HepG2 (cell line): ENCODE data around the gene SVBP. TPM values are rescaled to one million over a fixed set of nuclear protein-coding genes. Genes with fewer than 3 reads are reported as not detected.

Experiments used
- BCL6 ChIP-seq: IDR thresholded peaks from 2 replicates; pipeline ENCODE4 v1.6.1; 2016; ENCODE audit warnings: missing genetic modification reagents, missing compliant biosample characterization
- CC2D1A ChIP-seq: sonication (generic); formaldehyde crosslinking; IDR thresholded peaks from 2 replicates; pipeline ENCODE4 v1.8.1; 2023; ENCODE audit warnings: mild to moderate bottlenecking, missing genetic modification reagents
- GATAD1 ChIP-seq: IDR thresholded peaks from 2 replicates; pipeline ENCODE4 v1.6.1; 2016; ENCODE audit warnings: missing genetic modification reagents, missing compliant biosample characterization
- GLI4 ChIP-seq: sonication (generic); formaldehyde crosslinking; IDR thresholded peaks from 2 replicates; pipeline ENCODE4 v1.5.1; 2020; ENCODE audit warnings: missing genetic modification reagents, mild to moderate bottlenecking, moderate library complexity, borderline replicate concordance
- HINFP ChIP-seq: sonication (generic); formaldehyde crosslinking; IDR thresholded peaks from 2 replicates; pipeline ENCODE4 v1.4.0; 2020; ENCODE audit warnings: low read depth, mild to moderate bottlenecking, missing genetic modification reagents
- HMG20B ChIP-seq: conservative IDR thresholded peaks from 2 replicates; pipeline ENCODE4 v1.6.1; 2016; ENCODE audit warnings: missing genetic modification reagents, missing compliant biosample characterization
- HNRNPL ChIP-seq: fragments of 200-400 bp; formaldehyde crosslinking; IDR thresholded peaks from 2 replicates; pipeline ENCODE4 v1.6.1; 2017; ENCODE audit warnings: mild to moderate bottlenecking, low read depth, low read length
- JARID2 ChIP-seq: sonication (generic); formaldehyde crosslinking; IDR thresholded peaks from 2 replicates; pipeline ENCODE4 v1.8.1; 2023; ENCODE audit warnings: missing genetic modification reagents, inconsistent platforms; ENCODE audit not compliant: insufficient replicate concordance
- KDM1A ChIP-seq: IDR thresholded peaks from 2 replicates; pipeline ENCODE4 v1.6.1; 2016; ENCODE audit warnings: missing compliant biosample characterization
- KDM6A ChIP-seq: IDR thresholded peaks from 2 replicates; pipeline ENCODE4 v1.6.1; 2016; ENCODE audit warnings: low read depth
- MTERF4 ChIP-seq: sonication (generic); formaldehyde crosslinking; IDR thresholded peaks from 2 replicates; pipeline ENCODE4 v1.8.0; 2023; ENCODE audit warnings: mild to moderate bottlenecking, missing genetic modification reagents
- PAWR ChIP-seq: sonication (generic); formaldehyde crosslinking; IDR thresholded peaks from 2 replicates; pipeline ENCODE4 v1.4.0; 2020; ENCODE audit warnings: missing genetic modification reagents, mild to moderate bottlenecking, borderline replicate concordance
- RBFOX2 ChIP-seq: fragments of 200-400 bp; formaldehyde crosslinking; IDR thresholded peaks from 2 replicates; pipeline ENCODE4 v1.6.1; 2017; ENCODE audit warnings: low read depth, mild to moderate bottlenecking, low read length
- RXRB ChIP-seq: IDR thresholded peaks from 2 replicates; pipeline ENCODE4 v1.6.1; 2016; ENCODE audit warnings: borderline replicate concordance, missing genetic modification reagents, missing compliant biosample characterization
- SOX6 ChIP-seq, 2 experiments: fragments of 450-650 bp in 1 of 2; sonication (generic) in 1 of 2; formaldehyde crosslinking in 1 of 2; IDR thresholded peaks; 2 replicates each; pipeline versions ENCODE4 v1.4.0 to v1.6.1; 2017 to 2020; ENCODE audit warnings: antibody characterized with exemption in 1 of 2, mild to moderate bottlenecking in 1 of 2, missing genetic modification reagents in 1 of 2
- YY1 ChIP-seq: IDR thresholded peaks from 2 replicates; pipeline ENCODE4 v1.6.1; 2011; ENCODE audit warnings: low read length, low read depth, moderate library complexity, mild to moderate bottlenecking; ENCODE audit not compliant: insufficient read depth, insufficient replicate concordance
- ZFAT ChIP-seq: sonication (generic); formaldehyde crosslinking; conservative IDR thresholded peaks from 2 replicates; pipeline ENCODE4 v1.8.1; 2023; ENCODE audit warnings: missing genetic modification reagents, inconsistent platforms
- ZMAT3 ChIP-seq: sonication (generic); formaldehyde crosslinking; conservative IDR thresholded peaks from 2 replicates; pipeline ENCODE4 v1.7.0; 2021; ENCODE audit warnings: missing genetic modification reagents
- ZMYM3 ChIP-seq: sonication (generic); formaldehyde crosslinking; IDR thresholded peaks from 2 replicates; pipeline ENCODE4 v1.5.1; 2020; ENCODE audit warnings: mild to moderate bottlenecking, missing genetic modification reagents
- ZNF121 ChIP-seq: sonication (generic); formaldehyde crosslinking; IDR thresholded peaks from 2 replicates; pipeline ENCODE4 v1.5.0; 2020; ENCODE audit warnings: mild to moderate bottlenecking, missing genetic modification reagents
- ZNF253 ChIP-seq: sonication (generic); formaldehyde crosslinking; IDR thresholded peaks from 2 replicates; pipeline ENCODE4 v1.8.0; 2022; ENCODE audit warnings: mild to moderate bottlenecking, missing genetic modification reagents, borderline replicate concordance
- ZNF329 ChIP-seq: sonication (generic); formaldehyde crosslinking; IDR thresholded peaks from 2 replicates; pipeline ENCODE4 v1.9.0; 2021; ENCODE audit warnings: low read depth, mild to moderate bottlenecking, missing genetic modification reagents
- ZNF44 ChIP-seq: sonication (generic); formaldehyde crosslinking; IDR thresholded peaks from 2 replicates; pipeline ENCODE4 v1.5.1; 2020; ENCODE audit warnings: mild to moderate bottlenecking, missing genetic modification reagents
- ZNF589 ChIP-seq: sonication (generic); formaldehyde crosslinking; conservative IDR thresholded peaks from 2 replicates; pipeline ENCODE4 v1.8.0; 2022; ENCODE audit warnings: mild to moderate bottlenecking, moderate library complexity, missing genetic modification reagents
- ZNF761 ChIP-seq: sonication (generic); formaldehyde crosslinking; conservative IDR thresholded peaks from 2 replicates; pipeline ENCODE4 v1.4.0; 2020; ENCODE audit warnings: mild to moderate bottlenecking, missing genetic modification reagents
- ZNF781 ChIP-seq: sonication (generic); formaldehyde crosslinking; IDR thresholded peaks from 2 replicates; pipeline ENCODE4 v1.5.1; 2020; ENCODE audit warnings: borderline replicate concordance, mild to moderate bottlenecking, missing genetic modification reagents; ENCODE audit errors: not compliant biosample characterization
- ZSCAN25 ChIP-seq: sonication (generic); formaldehyde crosslinking; IDR thresholded peaks from 2 replicates; pipeline ENCODE4 v1.8.0; 2022; ENCODE audit warnings: mild to moderate bottlenecking, missing genetic modification reagents
- polyA plus RNA-seq, 8 experiments: library from polyadenylated mRNA; depleted of rRNA in 3 of 8; stranded (reverse) in 7 of 8; unstranded in 1 of 8; fragments of >200 nt; fragmentation: Illumina TruSeq in 4 of 8; extraction: Trizol in 4 of 8; gene quantifications; 2 replicates each; pipeline versions ENCODE4 v1.2.1 to v1.2.3, GENCODE V29; 2011 to 2016; ENCODE audit warnings: low read depth in 4 of 8, missing spikeins in 1 of 8, mixed read lengths in 1 of 8; ENCODE audit not compliant: insufficient read depth in 1 of 8
- total RNA-seq, 5 experiments: library from RNA; depleted of rRNA; stranded (reverse); fragments of >200 nt; fragmentation: Illumina TruSeq; extraction: Trizol; gene quantifications; 2 replicates each; pipeline ENCODE4 v1.2.3, GENCODE V29; 2016; ENCODE audit warnings: low read depth in 1 of 5

Gene SVBP
- total and polyA plus RNA-seq, 2 of the 13 experiments (the other 11 are each of a cell fraction or from before 2014, with no cell fraction given): 28.8 to 48.2 TPM

GRCh38 chr1:42816585-42817439 lies at the start of gene SVBP, which contains the start of gene ERMAP (continued):
- TF ChIP-seq HINFP (CRISPR knock-in tag): 0 out of 2 replicates have a peak, but pooled peaks have one; percentile 14
- no peak for TF ChIP-seq JARID2 (CRISPR knock-in tag)
- no peak for TF ChIP-seq ZNF781 (CRISPR knock-in tag)
- no peak for TF ChIP-seq HMG20B (CRISPR knock-in tag)
- TF ChIP-seq ZNF44 (CRISPR knock-in tag): no peak
- TF ChIP-seq KDM1A (CRISPR knock-in tag): peak; percentile 70; the same call in 1 of the 2 replicates
- TF ChIP-seq ZNF761 (CRISPR knock-in tag): no peak
- TF ChIP-seq ZSCAN25: peak; percentile 27; the same call in 1 of the 2 replicates
- TF ChIP-seq ZNF329 (CRISPR knock-in tag): no peak
- TF ChIP-seq BCL6 (CRISPR knock-in tag): no peak
- TF ChIP-seq ZMAT3 (CRISPR knock-in tag): peak; percentile 56; the same call in 1 of the 2 replicates
- TF ChIP-seq KDM6A (CRISPR knock-in tag): no peak
- no peak for TF ChIP-seq RXRB (CRISPR knock-in tag)
- TF ChIP-seq GATAD1 (CRISPR knock-in tag): no peak
- TF ChIP-seq CC2D1A: no peak
- peak; percentile 77 for TF ChIP-seq ZMYM3
- TF ChIP-seq ZNF253 (CRISPR knock-in tag): no peak
- TF ChIP-seq RBFOX2: peak; percentile 89
- no peak for TF ChIP-seq SOX6 (IDR thresholded peaks at IDR 0.05)
- peak; percentile 24; the same call in 1 of the 2 replicates for TF ChIP-seq SOX6 (CRISPR knock-in tag; IDR thresholded peaks at IDR 0.05)
- TF ChIP-seq ZFAT (CRISPR knock-in tag): no peak
- no peak for TF ChIP-seq PAWR (CRISPR knock-in tag)
- TF ChIP-seq YY1: peak; percentile 93
- no peak for TF ChIP-seq HNRNPL
- TF ChIP-seq ZNF589: 0 out of 2 replicates have a peak, but pooled peaks have one; percentile 28
- no peak for TF ChIP-seq MTERF4 (CRISPR knock-in tag)
- no peak for TF ChIP-seq ZNF121
- no peak for TF ChIP-seq GLI4
